GM12864 (cell line): ENCODE measurements around the gene DYRK1B.

ENCODE experiments used
- DNase-seq: peaks from one replicate; pipeline ENCODE4 v3.0.0-alpha.2; 2011; ENCODE audit warnings: low read depth
- H3K4me3 ChIP-seq: 2 replicates; pipeline ENCODE4 v1.5.1; 2011; ENCODE audit warnings: mild to moderate bottlenecking, low read depth, low read length, control low read depth
- CTCF ChIP-seq: IDR thresholded peaks from 2 replicates; pipeline ENCODE4 v1.5.1; 2011; ENCODE audit warnings: low read depth, mild to moderate bottlenecking, moderate library complexity, low read length, control low read depth, inconsistent platforms; ENCODE audit errors: missing control alignments

The DYRK1B gene

GRCh38 chr19:39807846-39808364 is 26.1 kb downstream of the DYRK1B start:
- DNase-seq: no peak
- no peak overlapping the region for H3K4me3 ChIP-seq
- no peak for TF ChIP-seq CTCF

- no peak for TF ChIP-seq CTCF
- no peak overlapping the region for H3K4me3 ChIP-seq
- no peak for DNase-seq
Measured at GRCh38 chr19:39805104-39805503, 28.9 kb downstream of the DYRK1B start.

GRCh38 chr19:39802958-39803357 is 31.0 kb downstream of the DYRK1B start:
- TF ChIP-seq CTCF: no peak
- DNase-seq: no peak
- no peak overlapping the region for H3K4me3 ChIP-seq

GRCh38 chr19:39797083-39797482 is 36.9 kb downstream of the DYRK1B start:
- DNase-seq: no peak
- no peak for TF ChIP-seq CTCF
- no peak overlapping the region for H3K4me3 ChIP-seq

GRCh38 chr19:39796000-39796498 is 37.9 kb downstream of the DYRK1B start:
- no peak for DNase-seq
- no peak overlapping the region for H3K4me3 ChIP-seq
- no peak for TF ChIP-seq CTCF

GRCh38 chr19:39795001-39795400 is 39.0 kb downstream of the DYRK1B start:
- no peak for TF ChIP-seq CTCF
- no peak overlapping the region for H3K4me3 ChIP-seq
- DNase-seq: peak; percentile 58

- peak overlapping the region; percentile 62 for H3K4me3 ChIP-seq
- peak; percentile 99 for TF ChIP-seq CTCF
- peak; percentile 49 for DNase-seq
Measured at GRCh38 chr19:39792999-39793546, 40.9 kb downstream of the DYRK1B start.
